ENCODE results near the gene RAD9B. TPM values are rescaled to one million over a fixed set of nuclear protein-coding genes. Genes with fewer than 3 reads are reported as not detected.

Gene RAD9B
- polyA plus RNA-seq, 3 donors, result 1.1 to 3.0 (median 1.3) TPM

DNA sequence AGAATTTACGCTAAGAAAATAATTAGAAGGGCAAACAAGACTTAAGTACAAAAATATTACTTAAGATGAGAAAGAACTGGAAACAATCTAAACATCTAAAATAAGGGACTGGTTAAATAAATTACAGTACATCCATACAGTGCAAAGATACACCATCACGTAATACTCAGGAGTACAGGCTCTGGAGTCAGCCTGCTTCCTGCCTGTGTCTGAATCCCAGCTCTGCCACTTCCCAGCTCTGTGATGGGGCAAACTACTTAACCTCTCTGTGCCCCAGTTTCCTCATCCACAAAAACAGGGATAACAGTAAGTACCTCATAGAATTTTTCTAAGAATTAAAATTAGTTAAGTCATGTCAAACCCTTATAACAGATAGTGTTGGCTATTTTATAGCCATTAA lies 45.0 kb downstream of the RAD9B start:
- Histone ChIP-seq H3K9ac (ENCODE audit: insufficient read depth, low read length, poor library complexity, severe bottlenecking) (no peak overlapping the region), H3K79me2 (ENCODE audit: insufficient read depth, low read length) (peaks cover 89% of the 10 kb centered on the region), H3K27me3 (ENCODE audit: control insufficient read depth in 2 of 2, insufficient read depth in 2 of 2, low read length in 2 of 2) (no peaks in the 10 kb centered on the region), H3K27ac (ENCODE audit: low read depth in 1 of 2, low read length in 2 of 2) (no peak overlapping the region), H3K4me2 (replicated peaks; ENCODE audit: extremely low read depth, low read length, poor library complexity, severe bottlenecking) (no peak overlapping the region), H2AFZ (ENCODE audit: insufficient read depth, low read depth, low read length, poor library complexity, severe bottlenecking) (no peak overlapping the region), H3K9me3 (replicated peaks in 1 of 2; ENCODE audit: control insufficient read depth in 1 of 2, insufficient read depth in 1 of 2, low read length in 2 of 2) (no peaks in the 10 kb centered on the region), H3K4me1 (ENCODE audit: control insufficient read depth in 1 of 2, insufficient read depth in 2 of 2, low read length in 2 of 2) (peaks cover 0 to 12% of the 10 kb centered on the region in 2 donors), H3K4me3 (replicated peaks in 1 of 3; ENCODE audit: low read depth in 2 of 3, low read length in 3 of 3) (no peak overlapping the region), H3K36me3 (replicated peaks in 1 of 2; ENCODE audit: control insufficient read depth in 1 of 2, insufficient read depth in 2 of 2, low read length in 2 of 2) (peaks cover 33 to 95% of the 10 kb centered on the region in 2 donors), H4K20me1 (ENCODE audit: insufficient read depth, low read length) (peaks cover 100% of the 10 kb centered on the region)
- no peaks in the 10 kb centered on the region for H3K9me3 Mint-ChIP-seq
- H3K4me1 Mint-ChIP-seq, result peaks cover 22% of the 10 kb centered on the region
- H3K27ac Mint-ChIP-seq, result peak overlapping the region in 1 of 7 donors; percentile 26
- peaks cover 66 to 82% of the 10 kb centered on the region in 2 donors for H3K36me3 Mint-ChIP-seq
- peaks cover 0 to 2% (median 0%) of the 10 kb centered on the region in 3 donors for H3K27me3 Mint-ChIP-seq (ENCODE audit: low read depth in 3 of 3)
- H3K4me3 Mint-ChIP-seq, result no peak overlapping the region
- TF ChIP-seq, protein P1, sequence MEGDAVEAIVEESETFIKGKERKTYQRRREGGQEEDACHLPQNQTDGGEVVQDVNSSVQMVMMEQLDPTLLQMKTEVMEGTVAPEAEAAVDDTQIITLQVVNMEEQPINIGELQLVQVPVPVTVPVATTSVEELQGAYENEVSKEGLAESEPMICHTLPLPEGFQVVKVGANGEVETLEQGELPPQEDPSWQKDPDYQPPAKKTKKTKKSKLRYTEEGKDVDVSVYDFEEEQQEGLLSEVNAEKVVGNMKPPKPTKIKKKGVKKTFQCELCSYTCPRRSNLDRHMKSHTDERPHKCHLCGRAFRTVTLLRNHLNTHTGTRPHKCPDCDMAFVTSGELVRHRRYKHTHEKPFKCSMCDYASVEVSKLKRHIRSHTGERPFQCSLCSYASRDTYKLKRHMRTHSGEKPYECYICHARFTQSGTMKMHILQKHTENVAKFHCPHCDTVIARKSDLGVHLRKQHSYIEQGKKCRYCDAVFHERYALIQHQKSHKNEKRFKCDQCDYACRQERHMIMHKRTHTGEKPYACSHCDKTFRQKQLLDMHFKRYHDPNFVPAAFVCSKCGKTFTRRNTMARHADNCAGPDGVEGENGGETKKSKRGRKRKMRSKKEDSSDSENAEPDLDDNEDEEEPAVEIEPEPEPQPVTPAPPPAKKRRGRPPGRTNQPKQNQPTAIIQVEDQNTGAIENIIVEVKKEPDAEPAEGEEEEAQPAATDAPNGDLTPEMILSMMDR (IDR thresholded peaks at IDR 0.05), result no peak
- WGBS (ENCODE audit: insufficient coverage), result no CpG with 5 or more reads among the region's 2 CpGs
- no peak for DNase-seq
- intact Hi-C loops (cut with micrococcal nuclease), result no loop called here

DNA sequence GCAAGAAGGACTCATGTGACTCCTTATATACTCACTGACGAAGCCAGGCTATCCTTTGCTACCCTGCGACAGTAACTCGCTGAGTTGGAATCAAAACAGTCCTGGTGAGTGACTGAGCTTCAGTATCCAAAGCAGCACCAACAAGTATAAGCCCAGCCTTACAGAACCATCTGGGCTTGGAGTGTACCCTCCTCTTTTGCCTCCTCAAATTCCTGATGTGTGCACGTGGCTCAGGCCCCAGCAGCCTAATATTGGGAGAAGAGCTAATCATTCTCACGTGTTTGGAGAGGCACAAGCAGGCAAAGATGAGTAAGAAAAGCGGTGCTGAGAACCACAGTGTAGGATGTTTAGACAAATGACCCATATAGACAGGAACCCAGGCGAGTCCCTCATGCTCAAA lies 46.5 kb downstream of the RAD9B start:
- peaks cover 29 to 79% of the 10 kb centered on the region in 2 donors for H3K36me3 ChIP-seq (replicated peaks in 1 of 2; ENCODE audit: control insufficient read depth in 1 of 2, insufficient read depth in 2 of 2, low read length in 2 of 2)
- H3K4me2 ChIP-seq (replicated peaks; ENCODE audit: extremely low read depth, low read length, poor library complexity, severe bottlenecking), result no peak overlapping the region
- Mint-ChIP-seq H3K4me3 (no peak overlapping the region), H3K4me1 (peaks cover 27% of the 10 kb centered on the region), H3K9me3 (peaks cover 0 to 1% (median 0%) of the 10 kb centered on the region in 7 donors), H3K36me3 (peaks cover 54 to 66% of the 10 kb centered on the region in 2 donors), H3K27me3 (ENCODE audit: low read depth in 3 of 3) (peaks cover 0 to 2% (median 0%) of the 10 kb centered on the region in 3 donors), H3K27ac (peak overlapping the region in 2 of 7 donors; percentile 67 to 76)
- peaks cover 92% of the 10 kb centered on the region for H3K79me2 ChIP-seq (ENCODE audit: insufficient read depth, low read length)
- 95% methylated on average over 4 of the region's 7 CpGs for WGBS (ENCODE audit: insufficient coverage)
- peak overlapping the region in 1 of 2 donors; percentile 24 for H3K27ac ChIP-seq (ENCODE audit: low read depth in 1 of 2, low read length in 2 of 2)
- H3K27me3 ChIP-seq (ENCODE audit: control insufficient read depth in 2 of 2, insufficient read depth in 2 of 2, low read length in 2 of 2), result no peaks in the 10 kb centered on the region
- H4K20me1 ChIP-seq (ENCODE audit: insufficient read depth, low read length), result peaks cover 100% of the 10 kb centered on the region
- peaks cover 0 to 18% of the 10 kb centered on the region in 2 donors for H3K4me1 ChIP-seq (ENCODE audit: control insufficient read depth in 1 of 2, insufficient read depth in 2 of 2, low read length in 2 of 2)
- intact Hi-C loops (cut with micrococcal nuclease), result no loop called here
- no peak overlapping the region for H3K9ac ChIP-seq (ENCODE audit: insufficient read depth, low read length, poor library complexity, severe bottlenecking)
- no peak overlapping the region for H2AFZ ChIP-seq (ENCODE audit: insufficient read depth, low read depth, low read length, poor library complexity, severe bottlenecking)
- no peak for DNase-seq
- no peak overlapping the region for H3K4me3 ChIP-seq (replicated peaks in 1 of 3; ENCODE audit: low read depth in 2 of 3, low read length in 3 of 3)
- TF ChIP-seq, protein P1 (IDR thresholded peaks at IDR 0.05), result no peak
- H3K9me3 ChIP-seq (replicated peaks in 1 of 2; ENCODE audit: control insufficient read depth in 1 of 2, insufficient read depth in 1 of 2, low read length in 2 of 2), result no peaks in the 10 kb centered on the region
